ENCODE data around the gene DNAI2.

The DNAI2 gene

DNA sequence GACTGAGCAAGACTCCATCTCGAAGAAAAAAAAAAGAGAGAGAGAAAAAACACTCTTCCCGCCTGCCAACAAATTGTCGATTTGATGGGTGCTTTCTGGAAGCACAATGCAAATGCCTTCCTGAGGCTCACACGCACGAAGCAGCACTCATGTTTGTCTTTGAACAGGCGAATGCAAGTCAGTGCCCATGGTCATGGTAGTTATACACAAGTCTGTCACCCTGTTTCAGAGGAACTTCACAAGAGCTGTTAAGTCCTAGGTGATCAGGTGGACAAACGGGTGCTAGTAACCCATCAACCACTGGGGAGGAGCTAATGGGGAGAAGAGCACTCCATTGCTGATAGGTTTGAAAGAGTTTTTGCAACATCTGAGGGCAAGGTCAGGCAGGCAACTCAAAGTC lies 6.5 kb upstream of the DNAI2 start:
- Histone ChIP-seq H3K27ac (ENCODE audit: low read depth, low read length) (no peak overlapping the region), H3K27me3 (ENCODE audit: control insufficient read depth in 1 of 2, insufficient read depth in 2 of 2, low read length in 2 of 2) (peaks cover 0 to 3% of the 10 kb centered on the region in 2 donors), H3K9ac (ENCODE audit: low read length) (no peak overlapping the region), H3K9me3 (ENCODE audit: low read length) (no peaks in the 10 kb centered on the region), H3K36me3 (ENCODE audit: insufficient read depth, low read length) (no peaks in the 10 kb centered on the region), H3K4me3 (ENCODE audit: low read depth in 1 of 2, low read length in 2 of 2) (no peak overlapping the region), H3K4me1 (ENCODE audit: insufficient read depth, low read length) (peaks cover 5% of the 10 kb centered on the region)

DNA sequence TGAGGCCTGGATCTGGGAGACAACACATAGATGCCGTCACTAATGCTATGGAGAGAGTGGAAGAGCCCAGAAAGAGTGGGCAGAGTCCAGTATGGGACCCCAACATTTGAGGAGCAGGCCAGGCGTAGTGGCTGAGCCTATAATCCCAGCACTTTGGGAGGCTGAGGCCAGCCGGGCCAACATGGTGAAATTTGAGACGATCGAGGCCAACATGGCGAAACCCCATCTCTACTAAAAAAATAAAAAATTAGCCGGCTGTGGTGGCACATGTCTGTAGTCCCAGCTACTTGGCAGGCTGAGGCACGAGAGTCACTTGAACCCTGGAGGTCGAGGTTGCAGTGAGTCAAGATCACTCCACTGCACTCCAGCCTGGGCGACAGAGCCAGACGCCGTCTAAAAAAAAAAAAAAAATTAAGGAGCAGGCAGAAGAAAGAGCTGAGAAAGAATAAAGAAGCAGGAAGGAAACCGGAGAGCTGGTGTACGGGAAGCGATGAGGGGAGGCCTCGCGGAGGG lies 6.0 kb upstream of the DNAI2 start:
- Histone ChIP-seq H3K27me3 (ENCODE audit: control insufficient read depth in 1 of 2, insufficient read depth in 2 of 2, low read length in 2 of 2) (peaks cover 0 to 3% of the 10 kb centered on the region in 2 donors), H3K27ac (ENCODE audit: low read depth, low read length) (no peak overlapping the region), H3K4me3 (ENCODE audit: low read depth in 1 of 2, low read length in 2 of 2) (no peak overlapping the region), H3K9ac (ENCODE audit: low read length) (no peak overlapping the region), H3K9me3 (ENCODE audit: low read length) (no peaks in the 10 kb centered on the region), H3K36me3 (ENCODE audit: insufficient read depth, low read length) (no peaks in the 10 kb centered on the region), H3K4me1 (ENCODE audit: insufficient read depth, low read length) (peaks cover 5% of the 10 kb centered on the region)

- no peaks in the 10 kb centered on the region for H3K36me3 ChIP-seq (ENCODE audit: insufficient read depth, low read length)
- peaks cover 5% of the 10 kb centered on the region for H3K4me1 ChIP-seq (ENCODE audit: insufficient read depth, low read length)
- H3K4me3 ChIP-seq (ENCODE audit: low read depth in 1 of 2, low read length in 2 of 2) = no peak overlapping the region
- H3K9ac ChIP-seq (ENCODE audit: low read length) = no peak overlapping the region
- H3K27me3 ChIP-seq (ENCODE audit: control insufficient read depth in 1 of 2, insufficient read depth in 2 of 2, low read length in 2 of 2) = peaks cover 0 to 3% of the 10 kb centered on the region in 2 donors
- H3K27ac ChIP-seq (ENCODE audit: low read depth, low read length) = no peak overlapping the region
- H3K9me3 ChIP-seq (ENCODE audit: low read length) = no peaks in the 10 kb centered on the region
Measured at GRCh38 chr17:74268558-74268957, 5.5 kb upstream of the DNAI2 start.

- no peak overlapping the region for H3K9ac ChIP-seq (ENCODE audit: low read length)
- peaks cover 0 to 16% of the 10 kb centered on the region in 2 donors for H3K27me3 ChIP-seq (ENCODE audit: control insufficient read depth in 1 of 2, insufficient read depth in 2 of 2, low read length in 2 of 2)
- H3K36me3 ChIP-seq (ENCODE audit: insufficient read depth, low read length) = no peaks in the 10 kb centered on the region
- H3K4me1 ChIP-seq (ENCODE audit: insufficient read depth, low read length) = peaks cover 10% of the 10 kb centered on the region
- H3K4me3 ChIP-seq (ENCODE audit: low read depth in 1 of 2, low read length in 2 of 2) = no peak overlapping the region
- H3K9me3 ChIP-seq (ENCODE audit: low read length) = no peaks in the 10 kb centered on the region
- H3K27ac ChIP-seq (ENCODE audit: low read depth, low read length) = no peak overlapping the region
Measured at GRCh38 chr17:74270333-74270732, 3.7 kb upstream of the DNAI2 start.

GRCh38 chr17:74271281-74271680 lies 2.8 kb upstream of the DNAI2 start:
- Histone ChIP-seq H3K36me3 (ENCODE audit: insufficient read depth, low read length) (no peaks in the 10 kb centered on the region), H3K9me3 (ENCODE audit: low read length) (no peaks in the 10 kb centered on the region), H3K9ac (ENCODE audit: low read length) (no peak overlapping the region), H3K4me3 (ENCODE audit: low read depth in 1 of 2, low read length in 2 of 2) (no peak overlapping the region), H3K4me1 (ENCODE audit: insufficient read depth, low read length) (peaks cover 10% of the 10 kb centered on the region), H3K27me3 (ENCODE audit: control insufficient read depth in 1 of 2, insufficient read depth in 2 of 2, low read length in 2 of 2) (peaks cover 0 to 16% of the 10 kb centered on the region in 2 donors), H3K27ac (ENCODE audit: low read depth, low read length) (no peak overlapping the region)

GRCh38 chr17:74271901-74272561 lies 2.0 kb upstream of the DNAI2 start:
- Histone ChIP-seq H3K9ac (ENCODE audit: low read length) (no peak overlapping the region), H3K36me3 (ENCODE audit: insufficient read depth, low read length) (no peaks in the 10 kb centered on the region), H3K4me3 (ENCODE audit: low read depth in 1 of 2, low read length in 2 of 2) (no peak overlapping the region), H3K4me1 (ENCODE audit: insufficient read depth, low read length) (peaks cover 10% of the 10 kb centered on the region), H3K9me3 (ENCODE audit: low read length) (no peaks in the 10 kb centered on the region), H3K27me3 (ENCODE audit: control insufficient read depth in 1 of 2, insufficient read depth in 2 of 2, low read length in 2 of 2) (peaks cover 0 to 16% of the 10 kb centered on the region in 2 donors), H3K27ac (ENCODE audit: low read depth, low read length) (no peak overlapping the region)

DNA sequence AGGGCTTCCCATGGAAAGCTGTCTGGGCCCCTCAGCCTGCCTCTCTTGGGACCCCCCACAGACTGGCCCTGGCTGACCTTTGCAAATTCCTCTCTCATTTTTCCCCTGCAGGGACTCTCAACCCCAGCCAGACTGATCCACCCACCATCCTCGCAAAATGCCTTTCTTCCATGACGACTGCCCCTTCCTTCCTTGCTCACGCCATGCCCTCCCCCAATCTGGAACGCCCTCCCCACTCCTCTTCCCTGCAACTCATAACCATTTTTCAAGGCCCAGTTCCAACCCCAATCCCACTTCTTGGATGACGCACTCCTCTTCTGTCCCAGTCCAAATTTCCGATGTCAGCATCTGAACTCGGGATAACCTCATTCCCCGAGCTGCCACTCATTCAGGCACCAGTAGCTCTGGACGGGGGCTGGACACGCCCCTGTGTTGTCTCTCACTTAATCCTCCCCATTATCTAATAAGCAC lies 1.3 kb upstream of the DNAI2 start:
- Histone ChIP-seq H3K4me1 (ENCODE audit: insufficient read depth, low read length) (peaks cover 10% of the 10 kb centered on the region), H3K4me3 (ENCODE audit: low read depth in 1 of 2, low read length in 2 of 2) (no peak overlapping the region), H3K9me3 (ENCODE audit: low read length) (no peaks in the 10 kb centered on the region), H3K27me3 (ENCODE audit: control insufficient read depth in 1 of 2, insufficient read depth in 2 of 2, low read length in 2 of 2) (peaks cover 0 to 16% of the 10 kb centered on the region in 2 donors), H3K27ac (ENCODE audit: low read depth, low read length) (no peak overlapping the region), H3K36me3 (ENCODE audit: insufficient read depth, low read length) (no peaks in the 10 kb centered on the region), H3K9ac (ENCODE audit: low read length) (no peak overlapping the region)

GRCh38 chr17:74274709-74275340 lies 791 bp downstream of the DNAI2 start:
- no peaks in the 10 kb centered on the region for H3K9me3 ChIP-seq (ENCODE audit: low read length)
- no peak overlapping the region for H3K27ac ChIP-seq (ENCODE audit: low read depth, low read length)
- H3K4me1 ChIP-seq (ENCODE audit: insufficient read depth, low read length) = peaks cover 10% of the 10 kb centered on the region
- H3K36me3 ChIP-seq (ENCODE audit: insufficient read depth, low read length) = no peaks in the 10 kb centered on the region
- H3K9ac ChIP-seq (ENCODE audit: low read length) = no peak overlapping the region
- no peak overlapping the region for H3K4me3 ChIP-seq (ENCODE audit: low read depth in 1 of 2, low read length in 2 of 2)
- peaks cover 0 to 13% of the 10 kb centered on the region in 2 donors for H3K27me3 ChIP-seq (ENCODE audit: control insufficient read depth in 1 of 2, insufficient read depth in 2 of 2, low read length in 2 of 2)

DNA sequence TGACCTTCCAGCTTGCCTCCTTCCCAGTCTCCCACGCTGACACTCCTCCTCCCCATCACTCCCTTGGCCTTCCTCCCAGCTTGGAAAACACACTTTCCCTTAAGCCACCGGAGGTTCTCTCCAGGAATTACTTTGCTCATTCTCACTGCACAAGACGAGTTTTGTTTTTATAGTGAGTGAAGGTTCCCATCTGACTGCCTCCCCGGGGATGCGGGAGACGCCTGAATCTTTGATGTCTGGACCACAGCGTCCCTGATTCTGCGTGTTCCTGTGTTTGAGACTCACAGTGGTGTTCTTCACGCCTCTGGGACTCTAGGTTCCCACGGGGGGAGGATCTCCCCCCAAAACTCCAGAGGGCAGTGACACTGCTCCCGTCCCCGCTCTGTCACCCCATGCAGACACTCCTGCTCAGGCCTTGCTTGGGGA lies 2.0 kb downstream of the DNAI2 start:
- peaks cover 0 to 13% of the 10 kb centered on the region in 2 donors for H3K27me3 ChIP-seq (ENCODE audit: control insufficient read depth in 1 of 2, insufficient read depth in 2 of 2, low read length in 2 of 2)
- H3K36me3 ChIP-seq (ENCODE audit: insufficient read depth, low read length) = no peaks in the 10 kb centered on the region
- H3K9ac ChIP-seq (ENCODE audit: low read length) = no peak overlapping the region
- H3K4me1 ChIP-seq (ENCODE audit: insufficient read depth, low read length) = peaks cover 10% of the 10 kb centered on the region
- H3K27ac ChIP-seq (ENCODE audit: low read depth, low read length) = peak overlapping the region; percentile 13
- H3K9me3 ChIP-seq (ENCODE audit: low read length) = no peaks in the 10 kb centered on the region
- no peak overlapping the region for H3K4me3 ChIP-seq (ENCODE audit: low read depth in 1 of 2, low read length in 2 of 2)

DNA sequence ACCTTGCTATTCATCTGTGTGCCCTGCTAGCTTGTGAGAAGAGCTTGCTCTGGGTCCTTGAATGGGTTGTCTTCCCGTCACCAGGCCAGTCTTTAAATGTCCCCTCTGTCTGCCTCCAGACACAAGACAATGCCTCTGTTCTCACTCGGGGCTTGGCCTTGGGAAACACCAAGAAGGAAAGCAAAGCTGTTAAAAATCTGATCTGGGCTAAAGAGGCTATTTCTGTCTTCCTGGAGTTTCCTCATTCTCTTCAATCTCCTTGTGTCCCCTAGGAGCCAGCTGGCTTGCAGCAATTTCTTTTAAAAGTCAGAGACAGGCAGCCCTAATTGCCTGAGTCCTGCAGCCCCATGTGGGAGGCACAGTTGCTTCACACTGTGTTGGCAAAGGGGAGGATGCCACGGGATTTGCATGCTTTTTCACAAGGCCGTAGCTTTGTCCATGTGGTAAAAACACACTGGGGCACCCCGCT lies 2.5 kb downstream of the DNAI2 start:
- Histone ChIP-seq H3K9me3 (ENCODE audit: low read length) (no peaks in the 10 kb centered on the region), H3K4me1 (ENCODE audit: insufficient read depth, low read length) (peaks cover 10% of the 10 kb centered on the region), H3K27me3 (ENCODE audit: control insufficient read depth in 1 of 2, insufficient read depth in 2 of 2, low read length in 2 of 2) (peaks cover 0 to 13% of the 10 kb centered on the region in 2 donors), H3K27ac (ENCODE audit: low read depth, low read length) (no peak overlapping the region), H3K4me3 (ENCODE audit: low read depth in 1 of 2, low read length in 2 of 2) (no peak overlapping the region), H3K9ac (ENCODE audit: low read length) (no peak overlapping the region), H3K36me3 (ENCODE audit: insufficient read depth, low read length) (no peaks in the 10 kb centered on the region)

DNA sequence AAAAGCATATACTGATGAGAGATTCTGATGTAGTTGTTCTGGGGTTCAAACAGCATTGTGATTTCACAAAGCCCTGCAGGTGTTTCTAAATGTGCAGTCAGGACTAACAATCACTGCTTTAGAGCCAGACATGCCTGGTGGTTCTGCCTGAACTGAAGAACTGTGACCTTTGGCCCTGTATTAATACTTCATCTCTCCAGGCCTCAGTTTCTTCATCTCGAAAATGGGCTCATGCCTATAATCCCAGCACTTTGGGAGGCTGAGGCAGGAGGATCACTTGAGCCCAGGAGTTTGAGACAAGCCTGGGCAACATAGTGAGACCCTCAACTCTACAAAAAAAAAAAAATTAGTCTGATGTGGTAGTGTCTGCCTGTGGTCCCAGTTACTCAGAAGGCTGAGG lies 3.9 kb downstream of the DNAI2 start:
- no peak overlapping the region for H3K4me3 ChIP-seq (ENCODE audit: low read depth in 1 of 2, low read length in 2 of 2)
- no peak overlapping the region for H3K27ac ChIP-seq (ENCODE audit: low read depth, low read length)
- H3K27me3 ChIP-seq (ENCODE audit: control insufficient read depth in 1 of 2, insufficient read depth in 2 of 2, low read length in 2 of 2) = peaks cover 0 to 13% of the 10 kb centered on the region in 2 donors
- no peak overlapping the region for H3K9ac ChIP-seq (ENCODE audit: low read length)
- no peaks in the 10 kb centered on the region for H3K9me3 ChIP-seq (ENCODE audit: low read length)
- peaks cover 5% of the 10 kb centered on the region for H3K4me1 ChIP-seq (ENCODE audit: insufficient read depth, low read length)
- no peaks in the 10 kb centered on the region for H3K36me3 ChIP-seq (ENCODE audit: insufficient read depth, low read length)

Data from muscle layer of colon (tissue), 2 donors.